Stimulated activated CD8-positive, alpha-beta memory T cell treated with anti-CD3 and anti-CD28 coated beads, Interleukin-12 subunit alpha, Interleukin-12 subunit beta, amount 100 ng/mL, for 24 hours (primary cell): ENCODE data around the gene GJB3.
"Not testable (repeated sequence)": the region's sequence is repeated elsewhere in the genome, so short reads cannot be mapped to it uniquely, and the experiment has no call there.

Experiments used
- DNase-seq: peaks from one replicate; pipeline ENCODE4 v3.0.0-alpha.2; 2020; ENCODE audit errors: extremely low read depth

GJB3 gene

DNA sequence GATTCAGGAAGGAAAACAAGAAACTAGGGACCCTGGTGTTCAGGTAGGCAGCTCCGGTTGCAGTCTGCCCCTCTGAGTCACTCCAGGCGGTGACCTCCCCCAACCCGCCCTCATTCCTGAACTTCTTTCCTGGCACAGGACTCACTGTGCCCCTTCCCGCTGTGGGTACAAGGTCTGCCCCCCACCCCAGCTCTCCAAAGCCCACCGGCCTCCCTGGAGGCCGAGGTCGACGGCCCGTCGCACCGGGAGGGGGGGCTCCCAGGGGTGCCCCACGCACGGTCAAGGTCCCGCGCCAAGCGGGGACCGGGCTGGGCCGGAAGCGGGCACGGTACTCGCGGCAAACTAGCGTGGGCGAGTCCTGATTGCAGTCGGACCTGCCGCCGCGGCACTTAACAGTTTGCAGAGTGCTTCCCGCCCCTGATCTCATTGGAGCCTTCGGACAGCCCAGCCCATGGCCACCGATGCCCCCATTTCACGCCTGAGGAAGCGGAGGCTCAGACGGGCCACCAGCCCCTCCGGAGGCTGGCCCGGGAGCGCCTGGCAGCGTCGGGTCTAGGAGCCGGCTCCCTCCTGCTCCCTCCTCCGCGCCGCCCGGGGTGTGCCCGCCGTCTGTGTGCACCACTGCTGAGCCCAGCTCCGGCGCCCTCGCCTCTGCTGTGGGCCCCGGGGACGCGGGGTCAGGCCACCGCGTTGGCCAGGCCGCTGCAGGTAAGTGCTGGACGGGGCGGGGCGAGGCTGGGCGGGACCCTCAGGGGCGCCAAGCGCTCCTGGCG lies at the start of gene GJB3:
Gene GJB3 (plus strand): TSS at position 144 of the 773 bp plus-strand sequence. CDS start 3,549 bp downstream, outside the sequence.
- DNase-seq = no peak

GRCh38 chr1:34732831-34733230 lies 48.2 kb upstream of the GJB3 start:
- not testable (repeated sequence) for DNase-seq

- DNase-seq = no peak
Measured at GRCh38 chr1:34736692-34737091, 44.3 kb upstream of the GJB3 start.

- not testable (repeated sequence) for DNase-seq
Measured at GRCh38 chr1:34737236-34737635, 43.8 kb upstream of the GJB3 start.

- DNase-seq = no peak
Measured at GRCh38 chr1:34739613-34740012, 41.4 kb upstream of the GJB3 start.

DNA sequence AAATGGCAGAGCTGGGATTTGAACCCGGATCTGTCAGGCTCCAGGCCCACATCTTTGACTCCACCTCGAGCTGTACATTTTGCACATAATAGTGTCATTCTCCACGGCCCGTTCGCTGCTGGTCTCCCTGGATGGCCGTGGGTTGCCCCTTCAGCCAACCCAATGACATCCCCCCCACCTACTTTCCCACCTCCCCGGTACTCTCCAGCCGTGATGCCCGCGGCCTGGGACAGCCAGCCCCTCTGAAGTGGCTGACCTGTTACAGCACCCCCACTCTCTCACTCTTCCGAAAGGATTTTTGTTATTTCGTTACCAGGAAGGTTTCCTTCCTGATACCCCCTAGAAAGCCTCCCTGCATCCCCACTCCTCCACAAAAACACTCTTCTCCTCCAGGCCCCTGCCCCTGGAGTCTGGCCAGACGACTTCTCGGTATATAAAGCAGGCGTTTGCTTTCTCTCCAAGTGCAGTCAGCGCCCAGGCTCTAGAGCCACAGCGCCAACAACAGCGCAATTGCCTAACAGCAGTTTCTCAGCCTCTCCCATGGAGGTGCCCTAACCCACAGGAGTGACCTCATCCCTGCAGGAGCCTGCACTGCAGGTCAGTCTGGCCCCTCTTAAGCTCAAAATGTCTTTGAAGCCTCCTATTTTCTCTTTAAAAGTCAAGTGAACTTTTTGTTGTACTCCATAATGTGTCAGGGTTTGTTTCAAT lies 40.7 kb upstream of the GJB3 start:
- no peak for DNase-seq

GRCh38 chr1:34742667-34743270 lies 38.2 kb upstream of the GJB3 start:
- DNase-seq = peak; percentile 42

- no peak for DNase-seq
Measured at GRCh38 chr1:34743775-34744174, 37.2 kb upstream of the GJB3 start.

GRCh38 chr1:34744851-34745250 lies 36.2 kb upstream of the GJB3 start:
- no peak for DNase-seq

DNA sequence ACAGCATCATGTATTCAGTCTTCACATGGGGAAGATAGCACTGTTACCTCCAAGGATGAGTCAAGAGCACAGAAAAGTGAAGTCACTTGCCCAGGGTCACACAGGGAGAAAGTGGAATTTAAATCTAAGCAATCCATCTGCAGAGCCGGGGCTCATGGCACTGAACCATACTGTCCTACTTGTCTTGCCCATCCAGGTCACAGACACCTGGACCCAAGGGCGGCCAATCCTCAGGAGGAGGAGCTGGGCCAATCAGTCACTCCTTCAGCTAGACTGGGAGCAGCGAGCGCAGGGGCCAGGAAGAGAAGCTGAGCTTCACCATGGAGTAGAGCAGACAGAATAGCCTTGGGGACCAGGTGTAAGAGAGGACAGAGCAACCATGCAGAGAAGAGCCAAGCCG lies 35.3 kb upstream of the GJB3 start:
- no peak for DNase-seq

- no peak for DNase-seq
Measured at GRCh38 chr1:34746101-34746500, 34.9 kb upstream of the GJB3 start.

DNA sequence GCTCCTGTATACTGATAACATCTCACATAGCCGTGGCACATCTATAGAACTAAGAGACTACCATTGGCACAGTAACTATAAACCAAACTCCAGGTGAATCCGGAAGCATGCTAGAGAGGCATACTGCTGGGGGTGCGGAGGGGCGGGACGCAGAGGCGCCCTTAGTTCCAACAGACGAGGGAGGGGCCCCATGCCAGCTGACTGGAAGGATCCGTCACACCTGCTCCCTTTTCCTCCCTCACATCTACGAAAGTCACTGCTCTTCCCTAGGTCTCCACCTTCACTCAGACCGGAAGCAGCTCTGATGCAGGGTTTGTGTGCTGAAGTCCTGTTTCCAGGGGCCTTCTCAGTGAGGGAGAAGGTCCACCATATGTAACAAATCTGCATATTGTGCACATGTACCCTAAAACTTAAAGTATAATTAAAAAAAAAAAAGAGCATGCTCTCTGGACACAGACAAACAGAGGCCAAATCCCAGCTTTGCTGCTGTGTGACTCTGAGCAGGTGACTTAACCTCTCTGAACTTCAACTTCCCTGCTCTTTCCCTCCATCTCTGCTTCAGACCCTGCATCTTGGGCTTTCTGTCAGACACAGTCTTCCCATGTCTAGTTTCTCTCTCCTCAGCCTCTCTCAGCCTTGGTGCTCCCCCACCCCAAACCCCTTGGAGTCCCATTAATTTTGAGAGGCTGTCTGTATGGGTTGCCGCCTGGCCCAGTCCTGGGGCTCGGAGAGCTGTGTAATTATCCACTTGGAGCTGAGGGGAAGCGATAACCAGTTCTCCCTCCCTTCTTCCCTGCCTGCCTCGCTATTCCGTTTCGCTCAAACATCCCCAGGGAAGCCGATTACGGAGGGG lies 34.0 kb upstream of the GJB3 start:
- DNase-seq = no peak

DNA sequence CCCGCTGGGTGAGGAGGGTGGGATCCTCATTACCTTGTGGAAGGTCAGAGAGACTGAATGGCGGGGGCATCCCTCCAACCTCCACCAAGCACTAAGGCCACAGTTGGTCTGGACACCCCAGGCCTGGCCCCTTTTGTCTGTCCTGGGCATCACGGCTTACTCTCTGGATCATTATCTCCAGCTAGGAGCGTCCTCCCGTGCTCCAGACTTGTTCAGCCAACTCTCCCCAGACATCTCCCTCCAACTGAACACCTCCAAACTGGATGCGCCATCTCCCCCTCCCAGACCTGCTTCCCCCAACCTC lies 33.4 kb upstream of the GJB3 start:
- no peak for DNase-seq

- no peak for DNase-seq
Measured at GRCh38 chr1:34749992-34750391, 31.0 kb upstream of the GJB3 start.

DNA sequence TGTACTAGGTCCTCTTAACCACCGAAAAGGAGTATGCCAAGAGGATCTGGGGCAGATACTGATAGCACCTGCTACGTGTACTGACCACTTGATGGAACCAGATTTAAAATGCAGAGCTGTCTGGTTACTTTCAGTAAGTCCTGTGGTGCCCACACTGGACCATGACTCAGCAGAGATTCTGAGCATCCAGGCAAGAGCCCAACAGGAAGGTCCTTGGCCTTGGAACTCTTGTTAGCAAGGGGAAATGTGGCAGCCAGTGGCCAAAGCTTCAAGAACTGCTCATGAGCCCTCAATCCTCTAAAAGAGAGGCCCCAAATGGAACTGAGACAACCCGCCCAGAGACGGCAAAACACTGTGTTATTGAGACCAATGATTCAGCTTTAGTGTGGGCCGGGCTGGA lies 30.4 kb upstream of the GJB3 start:
- no peak for DNase-seq

DNA sequence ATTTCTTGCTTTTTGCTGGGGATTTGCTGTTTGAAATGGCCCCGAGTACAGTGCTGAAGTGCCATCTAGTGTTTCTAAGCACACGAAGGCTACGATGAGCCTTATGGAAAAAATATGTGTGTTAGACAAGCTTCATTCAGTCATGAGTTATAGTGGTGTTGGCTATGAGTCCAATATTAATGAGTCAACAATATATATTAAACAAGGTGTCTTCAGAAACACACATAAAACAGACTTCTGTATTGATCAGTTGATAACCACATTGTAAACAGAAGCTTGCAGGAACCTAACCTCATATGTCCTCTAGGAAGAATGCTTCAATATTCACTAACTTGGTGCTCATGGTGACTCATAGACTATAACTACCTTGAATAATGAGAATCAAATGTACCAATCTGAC lies 27.9 kb upstream of the GJB3 start:
- DNase-seq = no peak

GRCh38 chr1:34754964-34755637 lies 25.9 kb upstream of the GJB3 start, which contains the start of gene GJB5:
Gene GJB5 (plus strand): TSS chr1:34755047. CDS start chr1:34757331, 2,284 bp downstream.
- no peak for DNase-seq

DNA sequence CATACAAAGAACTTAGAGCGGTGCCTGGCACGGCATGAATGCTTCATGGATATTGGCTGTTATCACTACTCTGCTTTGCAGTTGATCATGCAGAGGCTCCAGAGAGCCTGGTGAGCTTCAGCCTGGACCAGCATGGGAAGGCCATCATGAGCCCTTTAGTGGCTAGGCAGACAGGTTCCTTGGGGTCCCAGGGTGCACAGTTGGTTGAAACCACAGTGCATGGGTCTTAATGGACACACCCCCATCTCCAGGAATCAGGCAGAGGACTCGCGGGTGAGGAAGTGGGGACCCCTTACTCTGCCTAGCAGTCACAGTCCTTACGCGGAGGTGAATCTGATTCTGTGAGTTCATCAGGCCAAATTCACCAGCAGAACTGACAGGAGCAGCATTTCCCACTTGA lies 25.1 kb upstream of the GJB3 start:
- no peak for DNase-seq

GRCh38 chr1:34757386-34757785 lies 23.6 kb upstream of the GJB3 start:
- DNase-seq = no peak

DNA sequence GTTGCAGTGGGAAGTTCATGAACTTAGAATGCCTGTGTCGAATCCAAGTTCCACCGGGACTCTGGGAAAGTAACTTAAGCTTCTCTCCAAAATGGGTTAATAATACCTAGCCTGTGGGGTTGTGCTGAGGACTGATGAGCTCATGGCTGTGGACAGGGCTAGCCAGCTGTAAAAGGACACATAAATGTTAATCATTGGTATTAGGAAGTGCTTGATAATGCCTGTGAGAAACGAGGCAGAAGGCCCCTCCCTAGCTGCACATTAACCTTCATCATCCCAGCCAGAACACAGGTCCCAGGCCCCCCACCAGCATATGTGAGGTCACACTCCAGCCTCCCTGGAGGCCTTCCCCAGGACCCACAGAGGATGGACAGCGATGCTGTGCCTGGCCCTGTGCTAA lies 22.3 kb upstream of the GJB3 start:
- no peak for DNase-seq
